ENCODE measurements around the gene EFNA5.
"Not testable (repeated sequence)": the region's sequence is repeated elsewhere in the genome, so short reads cannot be mapped to it uniquely, and the experiment has no call there.

EFNA5 gene

GRCh38 chr5:107515521-107516080, 155.1 kb downstream of the EFNA5 start:
- DNase-seq, result no peak

- no peak for DNase-seq
Measured at GRCh38 chr5:107514305-107514704, 156.4 kb downstream of the EFNA5 start.

GRCh38 chr5:107513337-107514085, 157.2 kb downstream of the EFNA5 start:
- DNase-seq, result peak; percentile 56

- DNase-seq, result no peak
Measured at GRCh38 chr5:107512029-107512428, 158.7 kb downstream of the EFNA5 start.

GRCh38 chr5:107510125-107510524, 160.6 kb downstream of the EFNA5 start:
- no peak for DNase-seq

GRCh38 chr5:107508097-107508496, 162.6 kb downstream of the EFNA5 start:
- DNase-seq, result no peak

- DNase-seq, result no peak
Measured at GRCh38 chr5:107505763-107506534, 164.8 kb downstream of the EFNA5 start.

GRCh38 chr5:107504424-107504823, 166.3 kb downstream of the EFNA5 start:
- no peak for DNase-seq

- DNase-seq, result no peak
Measured at GRCh38 chr5:107502676-107503060, 168.1 kb downstream of the EFNA5 start.

GRCh38 chr5:107501965-107502675, 168.6 kb downstream of the EFNA5 start:
- DNase-seq, result no peak

GRCh38 chr5:107500840-107501239, 169.9 kb downstream of the EFNA5 start:
- DNase-seq, result no peak

GRCh38 chr5:107500347-107500746, 170.4 kb downstream of the EFNA5 start:
- no peak for DNase-seq

- DNase-seq, result no peak
Measured at GRCh38 chr5:107499776-107500175, 171.0 kb downstream of the EFNA5 start.

GRCh38 chr5:107499237-107499636, 171.5 kb downstream of the EFNA5 start:
- no peak for DNase-seq

GRCh38 chr5:107496466-107496865, 174.3 kb downstream of the EFNA5 start:
- DNase-seq, result no peak

- DNase-seq, result not testable (repeated sequence)
Measured at GRCh38 chr5:107494129-107494528, 176.6 kb downstream of the EFNA5 start.

- no peak for DNase-seq
Measured at GRCh38 chr5:107487056-107487542, 183.6 kb downstream of the EFNA5 start.

GRCh38 chr5:107486489-107486888, 184.2 kb downstream of the EFNA5 start:
- peak; percentile 25 for DNase-seq

- DNase-seq, result no peak
Measured at GRCh38 chr5:107485184-107485583, 185.6 kb downstream of the EFNA5 start.

- no peak for DNase-seq
Measured at GRCh38 chr5:107484281-107484680, 186.5 kb downstream of the EFNA5 start.

GRCh38 chr5:107483231-107484024, 187.3 kb downstream of the EFNA5 start:
- no peak for DNase-seq

GRCh38 chr5:107478068-107478641, 192.6 kb downstream of the EFNA5 start:
- no peak for DNase-seq

All from RPMI8226 (cell line).